K562 (cell line): ENCODE data around the gene CYBRD1. TPM values are rescaled to one million over a fixed set of nuclear protein-coding genes. Genes with fewer than 3 reads are reported as not detected.

Experiments used
- CBX3 ChIP-seq, 2 experiments: IDR thresholded peaks; 1 replicate in 1 of 2; 2 replicates in 1 of 2; pipeline ENCODE4 v1.6.1; 2012; ENCODE audit warnings: inconsistent platforms in 2 of 2, low read length in 2 of 2, borderline replicate concordance in 1 of 2, control low read depth in 1 of 2
- FOXA3 ChIP-seq, 2 experiments: fragments of 450-650 bp in 1 of 2; sonication (generic) in 1 of 2; formaldehyde crosslinking; IDR thresholded peaks in 1 of 2; conservative IDR thresholded peaks in 1 of 2; 2 replicates each; pipeline versions ENCODE4 v1.4.0 to v1.8.0; 2020 to 2022; ENCODE audit warnings: mild to moderate bottlenecking in 2 of 2, missing genetic modification reagents in 1 of 2
- GABPB1 ChIP-seq: sonication (generic); formaldehyde crosslinking; IDR thresholded peaks from 2 replicates; pipeline ENCODE4 v1.8.0; 2022; ENCODE audit warnings: mild to moderate bottlenecking, missing genetic modification reagents
- ILF3 ChIP-seq: fragments of 450-650 bp; IDR thresholded peaks from 2 replicates; pipeline ENCODE4 v1.6.1; 2018; ENCODE audit warnings: antibody characterized with exemption, mild to moderate bottlenecking, moderate library complexity, borderline replicate concordance
- KLF6 ChIP-seq: fragments of 250-450 bp; sonication (Bioruptor Pico); IDR thresholded peaks from 2 replicates; pipeline ENCODE4 v1.4.0; 2020; ENCODE audit warnings: mild to moderate bottlenecking, moderate library complexity, borderline replicate concordance
- MAFK ChIP-seq: IDR thresholded peaks from 2 replicates; pipeline ENCODE4 v1.6.1; 2011; ENCODE audit warnings: low read length, improper control_type of control experiment
- MCM3 ChIP-seq: fragments of 450-650 bp; IDR thresholded peaks from 2 replicates; pipeline ENCODE4 v1.6.1; 2016
- MCM7 ChIP-seq, 2 experiments: fragments of 450-650 bp; IDR thresholded peaks; 2 replicates each; pipeline ENCODE4 v1.6.1; 2016 to 2018
- MXI1 ChIP-seq: IDR thresholded peaks from 2 replicates; pipeline ENCODE4 v1.6.1; 2011; ENCODE audit warnings: low read depth, mild to moderate bottlenecking, improper control_type of control experiment, low read length
- MYC ChIP-seq, 2 experiments: fragments of 250-450 bp in 1 of 2; sonication (Bioruptor Pico) in 1 of 2; IDR thresholded peaks; 2 replicates each; pipeline versions ENCODE4 v1.5.1 to v1.6.1; 2012 to 2021; ENCODE audit warnings: low read depth in 2 of 2, borderline replicate concordance in 1 of 2, improper control_type of control experiment in 1 of 2, low read length in 1 of 2, mild to moderate bottlenecking in 1 of 2, moderate library complexity in 1 of 2
- PBX2 ChIP-seq, 2 experiments: IDR thresholded peaks in 1 of 2; conservative IDR thresholded peaks in 1 of 2; 2 replicates each; pipeline ENCODE4 v1.6.1; 2016; ENCODE audit warnings: low read depth in 2 of 2, mild to moderate bottlenecking in 1 of 2, missing compliant biosample characterization in 1 of 2, missing genetic modification characterization in 1 of 2, moderate library complexity in 1 of 2
- PCBP1 ChIP-seq: fragments of 200-400 bp; formaldehyde crosslinking; IDR thresholded peaks from 2 replicates; pipeline ENCODE4 v1.6.1; 2018; ENCODE audit warnings: mild to moderate bottlenecking, low read depth, low read length; ENCODE audit not compliant: poor library complexity, severe bottlenecking
- PCBP2 ChIP-seq: fragments of 200-400 bp; formaldehyde crosslinking; IDR thresholded peaks from 2 replicates; pipeline ENCODE4 v1.6.1; 2018; ENCODE audit warnings: low read length, low read depth, mild to moderate bottlenecking, moderate library complexity; ENCODE audit not compliant: poor library complexity, severe bottlenecking
- PRMT5 ChIP-seq: sonication (generic); formaldehyde crosslinking; IDR thresholded peaks from 2 replicates; pipeline ENCODE4 v1.5.0; 2020; ENCODE audit warnings: missing genetic modification reagents
- PURB ChIP-seq: sonication (generic); formaldehyde crosslinking; IDR thresholded peaks from 2 replicates; pipeline ENCODE4 v1.9.0; 2021; ENCODE audit warnings: low read depth, mild to moderate bottlenecking, missing genetic modification reagents
- SMAD1 ChIP-seq: fragments of 150-350 bp; IDR thresholded peaks from 2 replicates; pipeline ENCODE4 v1.6.1; 2014; ENCODE audit warnings: low read length, low read depth; ENCODE audit not compliant: partially characterized antibody
- TAF9B ChIP-seq: fragments of 450-650 bp; IDR thresholded peaks from 2 replicates; pipeline ENCODE4 v1.6.1; 2018; ENCODE audit warnings: mild to moderate bottlenecking; ENCODE audit not compliant: partially characterized antibody
- TCF7L2 ChIP-seq: fragments of 150-350 bp; IDR thresholded peaks from 2 replicates; pipeline ENCODE4 v1.6.1; 2016; ENCODE audit warnings: low read depth, mild to moderate bottlenecking, low read length, moderate library complexity
- TRIM24 ChIP-seq, 2 experiments: fragments of 450-650 bp; IDR thresholded peaks; 2 replicates each; pipeline ENCODE4 v1.6.1; 2016
- YY1 ChIP-seq, 3 experiments: IDR thresholded peaks; 2 replicates each; pipeline ENCODE4 v1.6.1; 2011; ENCODE audit warnings: low read length in 2 of 3, mild to moderate bottlenecking in 2 of 3, moderate library complexity in 2 of 3, borderline replicate concordance in 1 of 3, control low read depth in 1 of 3, low read depth in 1 of 3; ENCODE audit not compliant: insufficient read depth in 3 of 3, insufficient replicate concordance in 2 of 3, control insufficient read depth in 1 of 3, insufficient read length in 1 of 3; ENCODE audit errors: extremely low read depth in 1 of 3
- polyA plus RNA-seq, 8 experiments: library from polyadenylated mRNA; depleted of rRNA in 4 of 8; stranded (reverse) in 5 of 8; unstranded in 3 of 8; fragments of >200 nt; fragmentation: Nextera tagmentation in 2 of 8; fragmentation: Illumina TruSeq in 1 of 8; extraction: Ambion mirVana in 2 of 8; extraction: Trizol in 1 of 8; gene quantifications; 2 replicates each; pipeline versions ENCODE4 v1.2.1 to v1.2.3, GENCODE V29; 2011 to 2014; ENCODE audit warnings: inconsistent platforms in 1 of 8, missing spikeins in 1 of 8
- total RNA-seq, 7 experiments: library from RNA; depleted of rRNA in 6 of 7; stranded (reverse); fragments of >200 nt in 6 of 7; fragmentation: Illumina TruSeq in 2 of 7; extraction: Trizol in 2 of 7; gene quantifications; 2 replicates each; pipeline versions ENCODE4 v1.2.1 to v1.2.3, GENCODE V29; 2011 to 2021; ENCODE audit warnings: low replicate concordance in 1 of 7
- TF ChIP-seq, protein P1 (sequence below): fragments of 450-650 bp; IDR thresholded peaks from 2 replicates; pipeline ENCODE4 v1.6.1; 2018; ENCODE audit warnings: mild to moderate bottlenecking, low read depth; ENCODE audit not compliant: partially characterized antibody
- TF ChIP-seq, protein P2 (sequence below): sonication (generic); formaldehyde crosslinking; IDR thresholded peaks from 2 replicates; pipeline ENCODE4 v1.8.1; 2023; ENCODE audit warnings: mild to moderate bottlenecking, missing genetic modification reagents

CYBRD1 gene
- total and polyA plus RNA-seq, 9 of the 15 experiments (the other 6 are each of a cell fraction or from before 2014, with no cell fraction given): 9.6 to 22.4 (median 15.6) TPM

DNA sequence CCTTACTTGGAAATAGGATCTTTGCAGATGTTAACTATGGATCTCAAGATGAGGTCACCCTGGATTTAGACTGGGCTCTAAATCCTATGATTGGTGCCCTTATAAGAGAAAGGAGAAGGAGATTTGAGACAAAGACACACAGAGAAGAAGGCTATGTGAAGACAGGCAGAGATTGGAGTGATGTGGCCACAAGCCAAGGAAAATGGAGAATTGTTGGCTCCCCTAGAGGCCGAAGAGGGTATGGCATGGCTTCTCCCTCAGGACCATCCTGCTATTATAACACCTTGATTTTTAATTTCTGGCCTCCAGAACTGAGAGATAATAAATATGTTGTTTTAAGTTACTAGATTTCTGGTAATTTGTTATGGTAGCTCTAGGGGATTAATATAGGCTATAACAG is 7.6 kb downstream of the CYBRD1 start (continued):
- TF ChIP-seq, protein P1, sequence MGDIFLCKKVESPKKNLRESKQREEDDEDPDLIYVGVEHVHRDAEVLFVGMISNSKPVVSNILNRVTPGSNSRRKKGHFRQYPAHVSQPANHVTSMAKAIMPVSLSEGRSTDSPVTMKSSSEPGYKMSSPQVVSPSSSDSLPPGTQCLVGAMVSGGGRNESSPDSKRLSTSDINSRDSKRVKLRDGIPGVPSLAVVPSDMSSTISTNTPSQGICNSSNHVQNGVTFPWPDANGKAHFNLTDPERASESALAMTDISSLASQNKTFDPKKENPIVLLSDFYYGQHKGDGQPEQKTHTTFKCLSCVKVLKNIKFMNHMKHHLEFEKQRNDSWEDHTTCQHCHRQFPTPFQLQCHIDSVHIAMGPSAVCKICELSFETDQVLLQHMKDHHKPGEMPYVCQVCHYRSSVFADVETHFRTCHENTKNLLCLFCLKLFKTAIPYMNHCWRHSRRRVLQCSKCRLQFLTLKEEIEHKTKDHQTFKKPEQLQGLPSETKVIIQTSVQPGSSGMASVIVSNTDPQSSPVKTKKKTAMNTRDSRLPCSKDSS: peak; percentile 40
- no peak for TF ChIP-seq MXI1
- no peak for TF ChIP-seq ILF3
- peak in 1 of 3 experiments; percentile 65 for TF ChIP-seq YY1 (IDR thresholded peaks at IDR 0.05; ENCODE audit: borderline replicate concordance in 1 of 3, control insufficient read depth in 1 of 3, extremely low read depth in 1 of 3, insufficient read depth in 3 of 3, insufficient read length in 1 of 3, insufficient replicate concordance in 2 of 3, low read depth in 1 of 3, low read length in 2 of 3)
- no peak for TF ChIP-seq PURB (CRISPR knock-in tag)
- TF ChIP-seq CBX3 (IDR thresholded peaks at IDR 0.05; ENCODE audit: borderline replicate concordance in 1 of 2, low read length in 2 of 2): peak in 1 of 2 experiments; percentile 99; a peak in 2 of 3 replicates
- TF ChIP-seq GABPB1 (CRISPR knock-in tag): no peak
- 0 out of 4 replicates have a peak, but pooled peaks have one; percentile 31 to 46 for TF ChIP-seq TRIM24 (IDR thresholded peaks at IDR 0.05)
- TF ChIP-seq MCM3: no peak
- TF ChIP-seq PBX2 (CRISPR knock-in tag; IDR thresholded peaks at IDR 0.05; ENCODE audit: low read depth): no peak
- no peak for TF ChIP-seq PBX2 (tag; conservative IDR thresholded peaks at IDR 0.05; ENCODE audit: low read depth)
- TF ChIP-seq KLF6: no peak
- no peak for TF ChIP-seq SMAD1
- no peak for TF ChIP-seq PCBP2
- no peak for TF ChIP-seq TAF9B
- TF ChIP-seq TCF7L2: no peak
- TF ChIP-seq PRMT5 (CRISPR knock-in tag): no peak
- TF ChIP-seq FOXA3 (CRISPR knock-in tag; conservative IDR thresholded peaks at IDR 0.05 in 1 of 2, IDR thresholded peaks at IDR 0.05 in 1 of 2): no peak
- TF ChIP-seq MCM7 (IDR thresholded peaks at IDR 0.05): no peak
- TF ChIP-seq, protein P2, sequence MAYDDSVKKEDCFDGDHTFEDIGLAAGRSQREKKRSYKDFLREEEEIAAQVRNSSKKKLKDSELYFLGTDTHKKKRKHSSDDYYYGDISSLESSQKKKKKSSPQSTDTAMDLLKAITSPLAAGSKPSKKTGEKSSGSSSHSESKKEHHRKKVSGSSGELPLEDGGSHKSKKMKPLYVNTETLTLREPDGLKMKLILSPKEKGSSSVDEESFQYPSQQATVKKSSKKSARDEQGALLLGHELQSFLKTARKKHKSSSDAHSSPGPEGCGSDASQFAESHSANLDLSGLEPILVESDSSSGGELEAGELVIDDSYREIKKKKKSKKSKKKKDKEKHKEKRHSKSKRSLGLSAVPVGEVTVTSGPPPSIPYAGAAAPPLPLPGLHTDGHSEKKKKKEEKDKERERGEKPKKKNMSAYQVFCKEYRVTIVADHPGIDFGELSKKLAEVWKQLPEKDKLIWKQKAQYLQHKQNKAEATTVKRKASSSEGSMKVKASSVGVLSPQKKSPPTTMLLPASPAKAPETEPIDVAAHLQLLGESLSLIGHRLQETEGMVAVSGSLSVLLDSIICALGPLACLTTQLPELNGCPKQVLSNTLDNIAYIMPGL: no peak
- TF ChIP-seq MYC (IDR thresholded peaks at IDR 0.05; ENCODE audit: low read depth, low read length): peak; percentile 35; the same call in 1 of the 2 replicates
- TF ChIP-seq MYC (CRISPR knock-in tag; IDR thresholded peaks at IDR 0.05; ENCODE audit: borderline replicate concordance, low read depth): no peak
- no peak for TF ChIP-seq MAFK
- TF ChIP-seq PCBP1: no peak
